Upper lobe of right lung (tissue), 1 donor: ENCODE measurements around the gene KLHL12. TPM values are rescaled to one million over a fixed set of nuclear protein-coding genes. Genes with fewer than 3 reads are reported as not detected.

ENCODE experiments used
- ATAC-seq: fragments of 200-7000 bp; cut with Tn5 transposase; one replicate; pipeline ENCODE4 v1.9.1; 2020; ENCODE audit warnings: mild to moderate bottlenecking, moderate library complexity
- DNase-seq: peaks from one replicate; pipeline ENCODE4 v3.0.0-alpha.2; 2020
- H3K27ac ChIP-seq: fragments of 200-600 bp; one replicate; pipeline ENCODE4 v1.8.0; 2022
- H3K27me3 ChIP-seq: fragments of 200-600 bp; one replicate; pipeline ENCODE4 v1.8.0; 2022; ENCODE audit warnings: mild to moderate bottlenecking
- H3K36me3 ChIP-seq: fragments of 200-600 bp; one replicate; pipeline ENCODE4 v1.8.0; 2022
- H3K4me1 ChIP-seq: fragments of 200-600 bp; one replicate; pipeline ENCODE4 v1.8.0; 2022
- H3K4me3 ChIP-seq: fragments of 200-600 bp; one replicate; pipeline ENCODE4 v1.8.0; 2022; ENCODE audit warnings: mild to moderate bottlenecking
- H3K9me3 ChIP-seq: fragments of 200-600 bp; one replicate; pipeline ENCODE4 v1.8.0; 2022
- CTCF ChIP-seq: fragments of 200-600 bp; IDR thresholded peaks from one replicate; pipeline ENCODE4 v1.8.0; 2022; ENCODE audit warnings: antibody characterized with exemption
- intact Hi-C: fragments of 100-400 bp; cut with DNase I; formaldehyde crosslinking; loops from one replicate; pipeline ENCODE4 v1.11.0; 2022
- total RNA-seq: library from RNA; stranded (reverse); fragmentation: NEBNext Ultra II Directional; extraction: Animal tissue kit (Norgen Biotek cat#: 25700); gene quantifications from one replicate; pipeline ENCODE4 v1.2.1, GENCODE V29; 2021
- donor health status: DM: no; HTN: yes; CAD: no; lungs with severe emphysema.

Gene KLHL12
- total RNA-seq, 1 donor from 2014 or later = 24.4 TPM

- Histone ChIP-seq H3K27ac (no peak overlapping the region), H3K27me3 (no peaks in the 10 kb centered on the region), H3K4me3 (no peak overlapping the region), H3K36me3 (peaks cover 97% of the 10 kb centered on the region), H3K9me3 (no peaks in the 10 kb centered on the region), H3K4me1 (no peaks in the 10 kb centered on the region)
- DNase-seq = no peak
- no peak for TF ChIP-seq CTCF
- ATAC-seq = no peak
- intact Hi-C loops = no loop called here
Observed at GRCh38 chr1:202945483-202945882, 18.4 kb upstream of the KLHL12 start.

GRCh38 chr1:202944438-202944921, 17.4 kb upstream of the KLHL12 start:
- peaks cover 92% of the 10 kb centered on the region for H3K36me3 ChIP-seq
- intact Hi-C loops = no loop called here
- ATAC-seq = no peak

GRCh38 chr1:202942426-202942825, 15.4 kb upstream of the KLHL12 start:
- no peak for ATAC-seq

More at GRCh38 chr1:202944438-202944921, 17.4 kb upstream of the KLHL12 start:
- no peak for DNase-seq
- H3K27ac ChIP-seq = no peak overlapping the region
- H3K4me3 ChIP-seq = no peak overlapping the region
- no peaks in the 10 kb centered on the region for H3K4me1 ChIP-seq
- no peaks in the 10 kb centered on the region for H3K27me3 ChIP-seq
- no peaks in the 10 kb centered on the region for H3K9me3 ChIP-seq
- TF ChIP-seq CTCF = no peak

GRCh38 chr1:202941372-202941771, 14.3 kb upstream of the KLHL12 start:
- DNase-seq (no peak), ATAC-seq (no peak)
- H3K27me3 ChIP-seq = no peaks in the 10 kb centered on the region
- H3K36me3 ChIP-seq = peaks cover 65% of the 10 kb centered on the region
- intact Hi-C loops = no loop called here
- H3K4me1 ChIP-seq = no peaks in the 10 kb centered on the region
- no peak overlapping the region for H3K4me3 ChIP-seq
- no peak for TF ChIP-seq CTCF
- H3K27ac ChIP-seq = no peak overlapping the region
- no peaks in the 10 kb centered on the region for H3K9me3 ChIP-seq

More at GRCh38 chr1:202942426-202942825, 15.4 kb upstream of the KLHL12 start:
- H3K27me3 ChIP-seq = no peaks in the 10 kb centered on the region
- no peak for DNase-seq
- no peak overlapping the region for H3K4me3 ChIP-seq
- intact Hi-C loops = no loop called here
- TF ChIP-seq CTCF = no peak
- no peaks in the 10 kb centered on the region for H3K9me3 ChIP-seq
- peaks cover 75% of the 10 kb centered on the region for H3K36me3 ChIP-seq
- H3K27ac ChIP-seq = no peak overlapping the region
- no peaks in the 10 kb centered on the region for H3K4me1 ChIP-seq

GRCh38 chr1:202940561-202940960, 13.5 kb upstream of the KLHL12 start:
- H3K4me3 ChIP-seq = no peak overlapping the region
- ATAC-seq (no peak), DNase-seq (no peak)
- peaks cover 57% of the 10 kb centered on the region for H3K36me3 ChIP-seq
- no peaks in the 10 kb centered on the region for H3K4me1 ChIP-seq
- intact Hi-C loops = no loop called here
- no peaks in the 10 kb centered on the region for H3K9me3 ChIP-seq
- no peaks in the 10 kb centered on the region for H3K27me3 ChIP-seq
- H3K27ac ChIP-seq = no peak overlapping the region
- no peak for TF ChIP-seq CTCF
